ENCODE data around the gene SMC6.

The SMC6 gene

DNA sequence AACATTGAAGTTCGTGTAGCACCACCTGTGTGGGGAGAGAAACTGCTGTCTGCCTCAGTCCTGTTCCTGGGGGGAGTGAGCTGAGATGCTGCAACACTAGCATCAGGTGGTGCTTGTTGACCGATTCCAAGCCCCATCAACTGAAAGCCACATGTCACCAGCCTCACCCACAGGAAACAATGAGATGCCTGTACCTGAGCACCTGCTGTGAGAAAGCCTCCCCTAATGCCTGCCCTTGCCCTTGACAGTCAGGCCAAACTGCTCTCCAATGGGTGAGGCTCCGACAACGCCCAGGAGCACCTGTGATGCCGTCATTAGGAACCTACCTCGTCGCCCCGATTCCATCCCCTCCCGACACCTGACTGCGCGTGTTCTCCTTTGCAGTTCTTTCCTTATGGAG, 104.6 kb downstream of the SMC6 start:
- DNase-seq (ENCODE audit: low read depth): no peak

DNA sequence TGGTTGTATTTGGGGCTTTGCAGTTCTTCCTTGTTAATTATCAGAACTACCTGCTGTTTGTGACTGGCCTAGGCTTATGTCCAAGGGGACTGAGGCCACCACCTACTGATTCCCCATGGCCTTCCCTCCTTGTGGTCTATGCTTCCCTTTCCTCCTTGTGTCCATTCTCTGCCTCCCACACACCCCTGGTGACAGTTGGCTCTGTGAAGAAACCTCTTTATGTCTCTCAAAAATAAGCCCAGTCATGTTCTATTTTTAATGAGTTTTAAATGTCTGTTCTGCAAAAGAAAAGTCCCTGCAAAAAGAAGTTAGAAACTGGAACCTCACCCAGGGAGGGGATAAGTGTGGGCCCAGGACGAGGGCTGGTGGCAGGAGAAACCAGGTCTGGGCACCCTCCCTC, 105.0 kb downstream of the SMC6 start:
- no peak for DNase-seq (ENCODE audit: low read depth)

DNA sequence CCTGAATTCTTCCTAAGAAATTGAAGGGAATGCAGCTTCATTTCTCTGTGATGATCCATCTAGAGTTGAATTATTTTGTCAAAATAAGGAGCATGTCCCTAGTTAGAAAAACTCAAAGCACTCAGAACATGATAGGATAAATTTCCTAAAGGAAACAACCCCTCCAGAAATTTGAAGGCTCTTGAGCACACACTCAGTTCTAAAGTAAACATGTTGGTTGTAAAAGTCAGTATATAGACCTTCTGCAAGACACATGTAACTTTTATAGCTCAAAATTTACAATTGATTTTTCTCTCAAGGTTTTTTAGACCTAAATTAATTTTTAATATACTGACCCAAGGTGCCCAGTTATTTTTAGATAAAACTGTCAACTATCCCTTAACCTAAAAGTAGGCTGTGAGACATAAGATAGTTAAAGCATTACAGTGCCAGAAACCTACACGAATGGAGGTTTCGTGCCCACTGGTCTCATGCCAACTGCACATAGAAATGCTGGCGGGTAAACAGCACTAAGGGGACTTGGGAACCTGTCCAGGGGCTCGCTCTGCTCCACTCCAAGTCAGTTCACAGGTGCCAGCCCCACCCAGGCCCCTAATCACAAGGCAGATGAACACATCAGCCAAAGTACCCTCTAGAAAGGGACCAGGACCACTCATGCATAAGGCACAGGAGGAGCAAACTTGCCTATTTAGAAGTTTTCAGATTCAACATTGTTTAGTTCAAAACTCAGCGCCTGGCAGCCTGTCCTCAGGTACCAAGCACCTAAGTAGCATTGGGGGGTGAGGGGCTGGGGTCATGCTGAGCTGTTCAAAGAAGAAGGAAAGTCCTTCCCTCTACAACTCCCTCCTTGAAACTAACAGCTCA, 106.5 kb downstream of the SMC6 start:
- DNase-seq (ENCODE audit: low read depth): no peak

DNA sequence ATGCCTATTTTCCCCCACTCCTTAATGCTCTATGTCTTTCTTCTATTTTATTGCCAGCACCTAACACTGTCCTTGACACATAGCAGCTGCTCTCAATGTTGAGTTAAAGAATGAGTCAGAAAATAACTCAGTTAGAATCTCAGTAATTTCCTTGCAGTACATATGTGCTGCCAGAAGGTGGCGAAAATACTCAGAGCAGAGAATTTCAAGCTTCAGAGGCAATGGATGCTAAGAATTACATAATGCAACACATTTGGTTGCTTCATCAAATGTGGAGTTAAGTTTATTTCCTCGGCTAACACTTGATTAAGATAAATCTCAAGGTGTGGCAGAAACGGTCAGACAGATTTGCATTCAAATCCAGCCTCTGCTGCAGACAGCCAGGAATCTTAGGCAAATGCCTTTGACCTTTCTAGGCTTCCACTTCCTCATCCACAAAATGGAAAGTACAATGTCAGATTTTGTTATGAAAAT, 107.5 kb downstream of the SMC6 start:
- DNase-seq (ENCODE audit: low read depth): peak; percentile 38

DNA sequence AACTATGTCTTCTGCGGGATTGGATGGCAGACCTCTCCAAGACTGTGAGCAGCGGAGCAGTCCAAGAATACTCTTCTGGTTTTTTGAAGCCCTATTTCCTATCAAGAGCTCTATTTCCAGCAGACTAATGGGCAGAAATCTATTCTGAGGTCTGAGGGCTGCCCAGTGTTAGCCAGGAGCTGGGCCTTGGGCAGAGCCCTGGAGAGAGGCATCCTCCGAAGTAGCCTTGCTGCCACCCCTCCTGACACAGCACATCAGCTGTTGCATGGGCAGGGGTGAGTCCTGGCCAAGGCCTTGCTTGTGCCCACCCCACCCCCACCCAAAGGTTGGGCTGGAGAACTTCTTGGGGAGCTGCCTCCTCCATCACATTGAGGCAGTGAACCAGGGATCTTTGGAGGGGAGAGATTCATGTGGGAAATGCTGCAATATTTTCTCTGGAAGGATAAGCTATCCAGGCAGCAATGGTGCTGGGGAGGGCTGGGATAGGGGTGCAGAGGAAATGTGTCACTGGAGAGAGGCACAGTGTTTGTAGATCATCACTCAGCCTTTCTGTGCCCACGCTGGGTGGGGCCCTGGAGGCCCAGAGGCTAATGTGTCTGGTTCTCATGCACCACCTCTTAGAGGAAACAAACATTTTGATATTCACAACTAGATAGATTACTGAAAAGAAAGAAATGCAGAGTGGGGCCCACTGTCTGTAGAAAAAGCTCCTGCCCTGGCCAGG, 108.5 kb downstream of the SMC6 start:
- DNase-seq (ENCODE audit: low read depth): no peak

DNA sequence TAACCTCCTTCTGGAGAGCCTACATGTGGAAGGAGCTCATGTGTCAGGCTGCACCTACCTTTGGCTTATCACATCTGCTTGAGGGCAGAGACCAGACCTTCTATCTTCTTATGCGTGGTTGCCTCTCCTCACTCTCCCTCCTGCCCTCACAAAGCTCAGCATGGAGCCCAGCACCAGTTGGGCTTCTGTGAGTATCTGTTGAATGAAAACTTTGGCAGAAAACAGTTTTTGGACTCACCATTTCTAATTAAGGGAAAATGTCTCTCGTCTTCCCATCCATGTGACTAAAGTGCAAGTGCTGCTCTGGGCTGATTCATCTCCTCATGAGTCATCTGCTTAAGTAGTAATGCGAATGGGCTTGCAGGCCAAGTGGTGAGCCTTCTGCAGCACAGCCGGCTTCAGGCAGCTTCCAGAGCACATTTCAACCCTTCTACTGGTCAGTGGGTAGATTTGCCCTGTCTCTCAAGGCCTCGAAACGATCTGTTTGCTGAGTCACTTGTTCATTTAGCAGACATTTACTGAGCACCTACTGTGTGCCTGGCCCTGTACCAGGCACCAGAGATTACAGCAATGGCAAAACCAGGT, 110.5 kb downstream of the SMC6 start:
- DNase-seq (ENCODE audit: low read depth): peak; percentile 2

DNA sequence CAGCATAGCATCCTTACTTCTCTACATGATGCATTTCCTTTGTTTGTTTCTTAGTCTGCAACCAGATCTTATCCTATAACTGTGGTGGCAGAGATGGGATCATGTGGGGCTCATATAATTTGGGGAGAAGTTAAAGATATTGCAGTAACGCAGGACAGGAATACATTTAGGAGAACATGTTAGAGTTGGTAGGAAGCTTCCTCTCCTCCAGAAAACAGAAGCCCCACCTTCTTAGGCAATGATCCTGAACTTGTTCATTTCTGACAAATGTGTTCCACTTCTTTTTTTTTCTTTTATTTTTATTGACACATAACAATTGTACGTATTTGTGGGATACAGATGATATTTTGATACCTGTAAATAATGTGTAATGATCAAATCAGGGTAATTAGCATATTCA, 113.2 kb downstream of the SMC6 start:
- no peak for DNase-seq (ENCODE audit: low read depth)

DNA sequence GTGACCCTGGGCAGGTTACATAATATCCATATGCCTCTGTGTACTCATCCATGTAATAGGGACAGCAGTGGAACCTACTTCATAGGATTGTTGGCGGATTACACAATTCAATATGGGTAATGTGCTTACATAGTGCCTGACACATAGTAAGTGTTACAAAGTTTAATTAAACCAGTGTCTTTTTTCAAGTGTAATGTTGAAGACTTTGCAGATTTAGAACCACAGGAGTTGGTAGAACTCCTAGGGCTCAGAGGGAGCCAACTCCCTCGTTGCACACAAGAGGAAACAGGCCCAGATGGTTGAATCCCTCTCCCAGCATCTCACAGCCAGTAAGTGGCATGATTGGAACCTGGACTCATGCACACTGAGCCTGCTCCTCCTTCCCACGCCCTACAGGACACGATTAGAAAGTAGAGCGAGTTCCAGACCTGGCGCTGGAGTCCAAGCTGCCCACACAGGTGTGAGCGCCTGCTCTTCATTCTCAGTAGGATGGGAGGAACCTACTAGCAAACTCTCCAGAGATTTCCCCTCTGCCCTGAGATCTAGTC, 115.3 kb downstream of the SMC6 start:
- no peak for DNase-seq (ENCODE audit: low read depth)

DNA sequence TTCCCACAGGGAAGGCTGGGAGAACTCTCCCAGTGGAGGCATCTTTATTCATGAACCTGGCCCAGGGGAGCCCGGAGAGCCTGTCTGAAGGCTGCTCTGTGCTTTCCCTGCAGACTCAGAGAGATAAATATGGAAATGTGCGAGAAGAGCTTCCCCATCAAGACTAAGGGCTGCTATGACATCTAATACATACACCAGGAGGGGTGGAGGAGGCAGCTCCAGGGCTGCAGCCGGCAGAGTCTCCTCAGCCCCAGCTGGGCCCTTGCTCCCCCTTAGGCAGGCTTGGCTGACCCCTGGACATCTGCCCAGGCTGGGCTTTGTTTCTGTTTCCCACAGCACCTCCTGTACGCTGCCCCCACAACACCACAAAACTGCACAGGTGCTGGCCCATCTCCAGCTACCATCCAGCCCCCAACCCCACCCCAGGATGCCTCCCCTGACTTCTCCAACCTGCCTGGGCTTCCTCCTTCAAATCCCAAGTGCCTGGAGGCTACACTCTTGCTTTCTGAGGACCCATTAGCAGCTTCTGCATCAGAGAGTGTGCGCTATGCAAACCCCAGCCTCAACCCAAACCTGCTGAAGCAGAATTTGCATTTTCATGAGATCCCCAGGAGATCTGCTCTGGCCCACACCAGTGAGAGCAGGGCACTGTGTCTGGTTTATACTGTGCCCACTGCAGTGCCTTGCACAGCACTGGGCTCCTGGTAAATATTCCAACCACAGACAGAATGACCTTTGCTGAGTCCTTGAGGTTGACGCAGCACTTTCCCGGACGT, 116.3 kb downstream of the SMC6 start:
- DNase-seq (ENCODE audit: low read depth): no peak

DNA sequence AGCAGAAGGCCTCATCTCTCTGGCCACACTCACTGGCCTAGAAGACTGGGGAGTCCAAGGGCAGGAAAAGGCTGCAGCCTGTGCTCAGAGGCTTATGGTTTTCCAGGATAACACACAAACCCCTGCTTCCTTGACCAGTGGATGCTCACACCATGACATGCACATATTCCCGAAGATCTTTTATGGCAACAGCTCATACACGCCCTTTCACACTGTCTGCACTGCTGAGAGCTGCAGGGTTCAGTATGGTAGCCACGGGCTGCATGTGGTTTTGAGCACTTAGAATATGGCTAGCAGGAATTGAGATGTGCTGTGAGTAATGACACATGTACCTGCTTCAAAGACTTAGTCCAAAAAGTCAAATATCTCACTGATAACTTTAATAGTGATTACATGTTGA, 117.4 kb downstream of the SMC6 start:
- no peak for DNase-seq (ENCODE audit: low read depth)

DNA sequence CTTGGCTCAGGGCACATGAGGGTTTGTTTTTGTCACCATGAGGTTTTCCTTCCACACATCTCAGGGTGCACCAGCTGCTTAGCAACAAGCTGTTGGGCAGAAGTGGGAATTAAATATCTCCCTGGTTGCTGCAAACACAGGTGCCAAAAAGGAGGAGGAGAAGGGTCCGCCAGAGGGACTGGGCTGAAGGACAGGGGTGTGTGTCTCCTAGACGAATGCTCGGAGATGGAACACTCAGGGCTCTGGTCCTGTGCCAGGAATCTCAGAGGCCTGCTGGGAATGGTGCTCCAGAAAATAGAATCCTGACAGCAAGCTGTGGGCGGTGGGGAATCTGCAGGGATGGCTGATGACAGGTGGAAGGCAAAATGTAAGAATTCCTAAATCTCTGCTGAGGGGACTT, 118.6 kb downstream of the SMC6 start:
- no peak for DNase-seq (ENCODE audit: low read depth)

DNA sequence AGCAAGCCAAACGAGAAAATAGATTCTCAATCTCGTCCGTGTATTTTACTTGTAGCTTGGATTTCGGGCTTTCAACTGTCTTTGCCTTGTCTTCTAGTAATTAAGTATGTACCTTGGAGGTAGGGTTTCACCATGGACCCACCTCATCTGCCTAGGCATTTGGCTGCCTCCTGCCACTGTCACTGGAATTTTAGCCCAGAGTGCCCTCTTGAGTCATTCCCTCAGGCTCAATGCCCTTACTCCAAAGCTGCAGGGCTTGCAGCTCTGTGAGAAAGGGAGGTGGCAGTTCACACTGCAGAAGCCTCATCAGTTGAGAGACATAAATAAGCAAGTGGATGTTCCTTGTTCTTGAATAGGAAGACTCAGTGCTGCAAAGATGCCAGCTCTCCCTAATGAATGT, 123.5 kb downstream of the SMC6 start:
- DNase-seq (ENCODE audit: low read depth): no peak

DNA sequence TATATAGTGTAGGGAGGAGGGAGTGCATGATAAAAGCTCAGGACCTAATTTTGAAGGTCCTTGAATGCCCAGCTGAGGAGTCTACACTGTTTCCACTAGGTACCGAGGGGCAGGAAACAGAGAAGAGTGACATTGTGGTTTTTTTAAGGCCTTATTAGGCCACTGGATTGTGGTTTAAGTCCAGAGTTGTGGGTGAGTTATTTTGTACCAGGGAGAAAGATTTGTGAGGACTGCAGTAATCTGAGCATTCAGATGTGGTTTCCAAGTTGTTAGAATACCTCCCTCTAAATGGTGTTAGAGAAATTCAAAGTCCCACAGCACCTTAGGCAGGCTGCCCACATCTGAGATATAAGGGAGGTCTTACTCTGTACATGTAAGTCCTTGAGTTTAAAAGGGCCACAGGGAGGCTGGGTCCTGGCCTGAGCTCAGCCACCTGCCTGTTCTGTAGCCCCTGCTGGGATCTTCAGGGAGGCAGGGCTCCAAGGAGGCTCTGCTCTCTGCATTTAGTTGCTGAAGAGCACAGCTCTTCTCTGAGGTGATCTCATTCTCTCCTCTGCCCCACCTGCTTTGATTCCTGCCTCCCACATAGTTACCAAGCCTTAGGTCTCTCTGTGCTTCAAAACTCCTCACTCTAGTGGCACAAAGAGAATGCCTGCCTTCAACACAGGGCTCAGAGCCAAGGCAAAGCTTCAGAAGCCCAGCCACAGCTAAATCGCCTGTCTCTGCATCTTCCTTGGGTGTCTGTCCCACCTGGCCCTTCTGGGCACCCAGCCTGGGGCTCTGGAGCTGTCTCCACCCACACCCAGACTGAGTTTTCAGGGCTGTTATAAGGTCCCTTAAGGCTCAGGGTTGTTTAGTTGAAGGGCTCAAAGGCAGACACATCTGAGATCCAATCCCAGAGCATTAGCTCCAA, 125.0 kb downstream of the SMC6 start:
- no peak for DNase-seq (ENCODE audit: low read depth)

DNA sequence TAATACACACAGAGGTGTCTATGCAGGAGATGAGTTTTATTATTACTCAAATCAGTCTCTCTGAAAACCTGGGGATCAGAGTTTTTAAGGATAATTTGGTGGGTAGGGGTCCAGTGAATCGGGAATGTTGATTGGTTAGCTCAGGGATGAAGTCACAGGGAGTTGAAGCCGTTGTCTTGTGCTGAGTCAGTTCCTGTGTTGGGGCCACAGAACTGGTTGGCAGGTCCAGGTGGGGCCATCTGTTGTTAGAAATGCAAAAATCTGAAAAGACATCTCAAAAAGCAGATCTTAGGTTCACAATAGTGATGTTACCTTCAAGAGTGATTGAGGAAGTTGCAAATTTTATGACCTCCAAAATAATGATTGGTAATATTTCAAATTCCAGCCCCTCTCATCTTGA, 126.2 kb downstream of the SMC6 start:
- no peak for DNase-seq (ENCODE audit: low read depth)

DNA sequence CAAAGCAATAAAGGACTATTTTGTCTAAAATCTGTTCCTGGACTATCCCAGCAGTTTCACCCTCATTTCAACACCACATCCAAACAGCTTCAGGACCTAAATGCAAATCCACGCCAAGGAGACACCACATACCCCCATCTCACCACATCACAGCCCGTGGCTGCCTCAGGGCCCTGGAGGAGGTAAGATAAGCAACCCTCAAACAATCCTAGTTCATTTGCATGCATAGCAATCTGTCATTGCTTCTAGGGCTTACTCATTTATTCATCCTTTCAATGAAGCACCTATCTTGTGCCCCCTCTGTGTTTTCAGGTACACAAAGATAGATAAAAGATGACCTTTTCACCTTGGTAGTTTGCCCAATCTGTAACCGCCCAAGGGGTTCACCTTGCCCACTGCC, 126.6 kb downstream of the SMC6 start:
- no peak for DNase-seq (ENCODE audit: low read depth)

DNA sequence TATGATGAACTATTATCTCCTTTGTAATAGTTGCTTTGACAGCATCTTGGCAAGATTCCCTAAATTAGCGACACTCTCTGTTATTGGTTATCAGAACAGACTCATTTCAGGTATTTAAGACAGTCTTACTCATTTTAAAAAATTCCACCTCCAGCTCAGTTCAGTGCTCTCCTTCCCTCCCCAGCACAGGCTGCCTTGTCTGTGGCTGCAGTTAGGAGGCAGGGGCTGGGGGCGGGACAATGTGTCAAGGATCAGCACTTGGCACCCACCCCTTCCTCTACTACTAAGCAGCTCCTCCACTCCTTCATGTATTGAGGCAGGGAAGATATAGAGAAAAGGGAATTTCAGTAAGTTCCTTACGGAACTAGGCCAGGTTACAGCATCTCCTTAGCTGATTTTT, 128.2 kb downstream of the SMC6 start:
- DNase-seq (ENCODE audit: low read depth): no peak

DNA sequence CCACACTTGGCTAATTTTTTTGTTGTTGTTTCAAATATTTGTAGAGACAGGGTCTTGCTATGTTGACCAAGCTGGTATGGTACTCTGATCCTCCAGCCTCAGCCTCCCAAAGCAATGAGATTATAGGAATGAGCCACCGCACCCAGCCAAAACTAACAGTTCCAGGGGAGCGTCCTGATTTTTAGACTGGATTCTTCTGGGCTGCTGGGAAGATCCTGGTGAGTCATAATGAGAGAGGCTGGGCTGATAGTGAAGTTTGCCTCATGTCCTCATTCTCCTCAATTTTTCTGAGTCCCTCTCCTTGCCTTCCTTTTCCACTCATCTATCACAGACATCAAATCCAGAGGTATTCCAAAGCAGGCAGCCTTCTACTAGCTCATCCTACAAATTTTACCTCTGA, 131.8 kb downstream of the SMC6 start:
- DNase-seq (ENCODE audit: low read depth): no peak

DNA sequence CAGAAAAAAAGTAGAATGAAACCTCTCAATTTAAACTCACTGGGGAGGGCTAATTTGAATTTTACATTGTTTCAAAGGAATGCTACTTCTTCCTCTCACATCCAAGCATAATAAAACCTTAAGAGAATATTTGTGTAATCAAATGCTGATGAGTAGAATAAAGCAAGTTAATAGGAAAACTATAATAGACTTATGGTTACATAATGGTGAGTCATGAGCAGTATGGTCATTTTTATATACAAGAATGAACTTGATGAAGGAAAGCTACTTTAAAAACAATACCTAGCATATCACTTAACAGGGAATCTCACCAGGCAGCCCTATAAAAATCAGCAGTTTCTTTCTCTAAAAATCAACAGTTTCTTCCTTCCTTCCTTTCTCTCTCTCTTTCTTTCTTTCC, 132.8 kb downstream of the SMC6 start:
- DNase-seq (ENCODE audit: low read depth): no peak

DNA sequence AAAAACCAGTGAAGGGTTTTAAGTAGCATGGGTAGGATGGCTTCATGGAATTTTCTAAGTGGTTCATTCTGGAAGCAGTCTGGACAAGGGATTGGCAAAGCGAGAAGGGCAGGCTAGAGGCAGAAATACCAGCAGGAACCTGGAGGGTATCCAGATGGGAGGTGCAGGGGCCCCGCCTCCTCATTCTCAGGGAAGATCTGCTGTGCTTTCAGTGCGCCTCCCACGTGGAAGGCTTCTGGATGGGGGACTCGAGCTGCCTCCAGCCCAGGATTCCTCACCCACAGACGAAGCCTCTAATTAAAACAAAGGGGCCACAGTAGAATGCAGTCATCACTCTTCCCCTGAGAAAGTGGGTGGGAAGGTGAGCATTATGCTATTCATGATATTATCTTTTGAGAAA, 133.3 kb downstream of the SMC6 start:
- no peak for DNase-seq (ENCODE audit: low read depth)

DNA sequence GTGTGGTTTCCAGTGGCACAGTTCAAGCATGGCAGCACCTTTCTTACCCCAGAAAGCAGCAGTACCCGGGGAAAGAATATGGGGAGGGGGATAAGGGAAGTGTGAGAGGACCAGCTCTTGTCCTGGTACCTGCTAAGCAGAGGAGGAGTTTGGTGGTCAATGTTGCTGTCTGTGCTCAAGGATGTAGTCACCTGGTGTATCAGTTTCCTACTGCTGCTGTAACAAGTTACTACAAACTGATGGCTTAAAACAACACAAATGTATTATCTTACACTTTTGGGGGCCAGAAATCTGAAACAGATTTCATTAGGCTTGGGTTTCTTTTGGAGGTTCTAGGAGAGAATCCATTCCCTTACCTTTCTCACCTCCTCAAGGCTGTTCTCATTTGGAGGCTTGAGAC, 135.7 kb downstream of the SMC6 start:
- DNase-seq (ENCODE audit: low read depth): no peak

DNA sequence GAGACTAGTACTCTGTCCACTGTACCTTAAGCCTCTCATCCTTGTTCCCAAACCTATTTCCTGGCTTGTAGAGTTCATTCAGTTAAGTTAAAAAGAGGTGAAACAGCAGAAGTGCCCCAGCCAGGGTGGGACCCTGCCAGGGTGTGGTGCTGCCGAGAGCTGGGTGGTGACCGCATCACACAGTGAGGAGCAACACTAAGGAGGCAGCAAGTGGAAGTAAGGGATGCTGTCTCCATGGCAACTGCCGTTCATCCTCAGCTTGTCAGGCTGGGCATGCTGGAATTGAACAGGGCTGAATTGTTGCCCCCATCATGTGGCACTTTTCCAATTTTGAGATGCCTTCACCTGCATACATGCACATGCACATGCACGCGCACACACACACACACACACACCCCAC, 136.1 kb downstream of the SMC6 start:
- DNase-seq (ENCODE audit: low read depth): no peak
